Adrenal gland (tissue), 12 donors: ENCODE results near the gene DNAJB1. TPM values are rescaled to one million over a fixed set of nuclear protein-coding genes. Genes with fewer than 3 reads are reported as not detected.
A peak's percentile ranks its signal among the peaks of the same experiment; 100 is the strongest.
"Not testable (repeated sequence)": the region's sequence is repeated elsewhere in the genome, so short reads cannot be mapped to it uniquely, and the experiment has no call there.

Source experiments
- DNase-seq, 7 donors: peaks; one replicate each; pipeline ENCODE4 v3.0.0-alpha.2; 2019 to 2020
- H3K27ac ChIP-seq, 5 donors: fragments of 200-600 bp; sonication (generic) in 4 of 5; 1 replicate in 3 of 5; 2 replicates in 2 of 5; pipeline versions ENCODE4 v1.5.1 to v1.8.0; 2016 to 2020; ENCODE audit warnings: mild to moderate bottlenecking in 1 of 5
- H3K27me3 ChIP-seq: fragments of 200-600 bp; 2 replicates; pipeline ENCODE4 v1.8.0; 2021
- H3K36me3 ChIP-seq, 2 donors: fragments of 200-600 bp; replicated peaks in 1 of 2; 1 replicate in 1 of 2; 2 replicates in 1 of 2; pipeline versions ENCODE4 v1.5.1 to v1.8.0; 2018 to 2022
- H3K4me1 ChIP-seq, 2 donors: fragments of 200-600 bp; replicated peaks in 1 of 2; 1 replicate in 1 of 2; 2 replicates in 1 of 2; pipeline versions ENCODE4 v1.5.1 to v1.8.0; 2018 to 2021
- H3K4me3 ChIP-seq, 4 donors: fragments of 200-600 bp; sonication (generic) in 3 of 4; one replicate each; pipeline ENCODE4 v1.5.1; 2016 to 2018
- H3K9me3 ChIP-seq, 3 donors: fragments of 200-600 bp; sonication (generic) in 1 of 3; replicated peaks in 1 of 3; 1 replicate in 2 of 3; 2 replicates in 1 of 3; pipeline versions ENCODE4 v1.5.1 to v1.8.0; 2016 to 2021
- POLR2A ChIP-seq, 2 donors: fragments of 450-650 bp; IDR thresholded peaks; one replicate each; pipeline ENCODE4 v1.6.1; 2017; ENCODE audit warnings: antibody characterized with exemption in 2 of 2, mild to moderate bottlenecking in 2 of 2, moderate library complexity in 1 of 2
- WGBS, 4 donors: extraction: QIAGEN DNeasy Blood & Tissue Kit in 2 of 4; methylation state at CpG; one replicate each; pipeline versions ENCODE4 v1.1.5 to v1.1.7; 2013 to 2017; 5-methylcytosine and 5-hydroxymethylcytosine counted together
- intact Hi-C, 2 donors: fragments of 100-400 bp; cut with DNase I; formaldehyde crosslinking; loops; one replicate each; pipeline versions ENCODE4 v1.14.1 to v1.15.0; 2022 to 2023
- polyA plus RNA-seq, 3 donors: library from polyadenylated mRNA; stranded (reverse); fragments of 200-250 nt in 2 of 3; fragments of 350-450 nt in 1 of 3; fragmentation: Illumina TruSeq in 1 of 3; extraction: RNeasy Lipid Tissue Mini Kit (QIAGEN cat#74804) in 1 of 3; gene quantifications; one replicate each; pipeline ENCODE4 v1.2.3, GENCODE V29; 2013 to 2014
- total RNA-seq, 9 donors: library from RNA; depleted of rRNA in 4 of 9; stranded (reverse); fragments of >200 nt in 4 of 9; fragments of 120-200 nt in 1 of 9; fragmentation: NEBNext Ultra II Directional in 1 of 9; extraction: Animal tissue kit (Norgen Biotek cat#: 25700) in 1 of 9; gene quantifications; one replicate each; pipeline versions ENCODE4 v1.1.0 to v1.2.4, GENCODE V29; 2013 to 2023
- TF ChIP-seq, protein P1 (sequence below), 6 experiments: fragments of 450-650 bp in 4 of 6; fragments of 200-600 bp in 2 of 6; sonication (generic) in 1 of 6; IDR thresholded peaks; 1 replicate in 5 of 6; 2 replicates in 1 of 6; pipeline versions ENCODE4 v1.5.1 to v1.8.0; 2016 to 2021; ENCODE audit warnings: antibody characterized with exemption in 6 of 6, mild to moderate bottlenecking in 2 of 6, moderate library complexity in 1 of 6
- donor health status: healthy with polysubstance abuse.
- donor health status: Bipolar disorder and iron deficiency.
- donor health status: DM: yes; HTN: yes; CAD: no.
- donor health status: DM: no; HTN: no; CAD: no.
- donor health status: DM: no; HTN: no; CAD: no.
- donor health status: DM: yes; HTN: yes; CAD: no.

The DNAJB1 gene
- total and polyA plus RNA-seq, 12 donors, result 42.5 to 273 (median 123) TPM

DNA sequence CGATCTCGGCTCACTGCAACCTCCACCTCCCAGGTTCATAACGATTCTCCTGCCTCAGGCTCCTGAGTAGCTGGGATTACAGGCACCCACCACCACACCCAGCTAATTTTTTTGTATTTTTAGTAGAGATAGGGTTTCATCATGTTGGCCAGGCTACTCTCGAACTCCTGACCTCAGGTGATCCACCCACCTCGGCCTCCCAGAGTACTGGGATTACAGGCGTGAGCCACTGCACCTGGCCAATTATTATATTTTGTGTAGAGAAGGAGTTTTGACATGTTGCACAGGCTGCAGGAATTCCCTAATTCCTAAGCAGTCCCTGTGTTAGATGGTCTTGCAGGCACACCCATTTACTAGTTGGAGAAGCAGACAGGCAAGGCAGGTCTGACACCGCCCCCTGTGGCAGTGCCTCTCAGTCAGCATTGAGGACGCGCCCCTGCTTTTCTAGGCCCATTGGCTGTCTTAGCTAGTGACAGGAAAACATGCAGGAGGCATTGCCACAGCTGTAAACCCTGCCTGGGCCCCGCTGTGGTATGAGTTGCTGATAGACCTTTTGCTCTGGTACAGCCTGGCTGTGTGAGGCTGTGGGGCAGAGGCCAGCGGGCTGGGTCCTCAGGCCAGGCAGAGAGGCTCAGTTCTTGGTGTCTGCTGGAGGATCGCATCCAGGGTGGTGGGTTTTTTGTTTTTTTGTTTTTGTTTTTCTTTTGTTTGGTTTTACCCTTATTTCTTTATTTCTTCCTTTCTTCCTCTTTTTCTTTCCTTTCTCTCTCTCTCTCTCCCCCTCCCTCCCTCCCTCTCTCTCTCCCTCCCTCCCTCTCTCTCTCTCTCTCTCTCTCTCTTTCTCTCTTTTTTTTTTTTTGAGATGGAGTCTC is 33.2 kb upstream of the DNAJB1 start:
- peaks cover 24 to 45% of the 10 kb centered on the region in 2 donors for H3K4me1 ChIP-seq
- H3K4me3 ChIP-seq, H3K27me3 ChIP-seq, H3K36me3 ChIP-seq, intact Hi-C loops, H3K9me3 ChIP-seq: not testable (repeated sequence)
- H3K27ac ChIP-seq, result peak overlapping the region in 4 of 5 donors; percentile 35 to 82 (median 58)
- peak in 6 of 7 donors; percentile 67 to 85 (median 74) for DNase-seq
- TF ChIP-seq, protein P1, sequence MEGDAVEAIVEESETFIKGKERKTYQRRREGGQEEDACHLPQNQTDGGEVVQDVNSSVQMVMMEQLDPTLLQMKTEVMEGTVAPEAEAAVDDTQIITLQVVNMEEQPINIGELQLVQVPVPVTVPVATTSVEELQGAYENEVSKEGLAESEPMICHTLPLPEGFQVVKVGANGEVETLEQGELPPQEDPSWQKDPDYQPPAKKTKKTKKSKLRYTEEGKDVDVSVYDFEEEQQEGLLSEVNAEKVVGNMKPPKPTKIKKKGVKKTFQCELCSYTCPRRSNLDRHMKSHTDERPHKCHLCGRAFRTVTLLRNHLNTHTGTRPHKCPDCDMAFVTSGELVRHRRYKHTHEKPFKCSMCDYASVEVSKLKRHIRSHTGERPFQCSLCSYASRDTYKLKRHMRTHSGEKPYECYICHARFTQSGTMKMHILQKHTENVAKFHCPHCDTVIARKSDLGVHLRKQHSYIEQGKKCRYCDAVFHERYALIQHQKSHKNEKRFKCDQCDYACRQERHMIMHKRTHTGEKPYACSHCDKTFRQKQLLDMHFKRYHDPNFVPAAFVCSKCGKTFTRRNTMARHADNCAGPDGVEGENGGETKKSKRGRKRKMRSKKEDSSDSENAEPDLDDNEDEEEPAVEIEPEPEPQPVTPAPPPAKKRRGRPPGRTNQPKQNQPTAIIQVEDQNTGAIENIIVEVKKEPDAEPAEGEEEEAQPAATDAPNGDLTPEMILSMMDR (IDR thresholded peaks at IDR 0.05), result peak in 5 of 6 experiments; percentile 5 to 34 (median 19)
- WGBS, 4 donors, result 53 to 62% (median 60%) methylated on average over 12 of the region's 12 CpGs

DNA sequence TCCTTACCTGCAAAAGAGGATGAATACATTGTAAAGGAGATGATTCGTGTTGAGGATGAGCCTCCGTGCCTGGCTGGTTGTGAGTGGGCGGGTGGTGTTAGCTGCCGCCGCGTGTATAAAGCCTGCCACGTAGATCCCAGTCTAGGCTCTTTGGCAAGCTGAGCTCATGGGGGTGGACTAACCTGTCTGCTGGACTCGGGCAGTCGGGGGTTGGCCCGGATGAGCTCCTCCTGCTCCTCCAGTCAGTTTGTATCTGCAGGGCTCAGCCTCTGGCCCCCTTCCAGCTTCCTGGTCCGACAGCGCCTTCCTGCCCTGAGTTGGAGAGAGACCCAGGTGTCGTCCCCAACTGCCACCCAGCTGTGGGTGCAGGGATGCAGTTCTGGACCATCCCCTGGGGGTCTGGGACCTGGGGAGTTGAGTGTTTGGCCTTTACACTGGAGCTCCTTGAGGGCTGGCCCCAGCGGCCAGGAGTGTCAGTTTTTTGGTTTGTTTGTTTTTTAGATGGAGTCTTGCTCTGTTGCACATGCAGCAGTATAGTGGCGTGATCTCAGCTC is 32.1 kb upstream of the DNAJB1 start:
- Histone ChIP-seq H3K4me1 (peaks cover 31 to 45% of the 10 kb centered on the region in 2 donors), H3K4me3 (no peak overlapping the region), H3K27me3 (no peaks in the 10 kb centered on the region), H3K27ac (peak overlapping the region in 2 of 5 donors; percentile 17 to 23), H3K9me3 (no peaks in the 10 kb centered on the region), H3K36me3 (peaks cover 0 to 9% of the 10 kb centered on the region in 2 donors)
- intact Hi-C loops, result no loop called here
- WGBS, 4 donors, result 53 to 62% (median 53%) methylated on average over 9 to 15 of the region's 15 CpGs
- peak in 6 of 7 donors; percentile 54 to 73 (median 69) for DNase-seq
- TF ChIP-seq, protein P1 (IDR thresholded peaks at IDR 0.05), result no peak
- TF ChIP-seq POLR2A (IDR thresholded peaks at IDR 0.05), result no peak

DNA sequence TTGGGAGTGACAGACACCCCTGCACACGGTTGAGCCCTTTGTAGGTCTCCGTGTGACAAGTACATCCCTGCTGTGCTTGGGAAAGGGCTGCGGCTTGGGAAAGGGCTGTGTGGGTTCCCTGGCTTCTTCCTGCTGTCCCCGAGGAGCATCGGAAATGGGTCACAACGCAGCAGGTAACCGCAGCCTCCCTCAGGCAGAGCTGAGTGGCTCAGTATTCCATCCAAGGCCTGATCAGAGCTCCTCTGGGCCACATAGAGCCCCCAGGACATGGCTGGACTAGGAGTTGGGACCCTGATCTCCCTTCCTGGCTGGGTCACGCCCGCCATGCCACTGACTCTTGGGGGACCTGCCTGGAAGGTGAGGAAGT is 27.5 kb upstream of the DNAJB1 start:
- DNase-seq, result no peak
- Histone ChIP-seq H3K4me3 (no peak overlapping the region), H3K9me3 (no peaks in the 10 kb centered on the region), H3K27ac (peak overlapping the region in 3 of 5 donors; percentile 50 to 74 (median 74)), H3K4me1 (peaks cover 19 to 28% of the 10 kb centered on the region in 2 donors), H3K27me3 (no peaks in the 10 kb centered on the region), H3K36me3 (peaks cover 0 to 9% of the 10 kb centered on the region in 2 donors)
- WGBS, 4 donors, result 51 to 92% (median 58%) methylated on average over 2 to 9 of the region's 9 CpGs
- no peak for TF ChIP-seq POLR2A (IDR thresholded peaks at IDR 0.05)
- TF ChIP-seq, protein P1 (IDR thresholded peaks at IDR 0.05), result no peak
- intact Hi-C loops, result no loop called here

DNA sequence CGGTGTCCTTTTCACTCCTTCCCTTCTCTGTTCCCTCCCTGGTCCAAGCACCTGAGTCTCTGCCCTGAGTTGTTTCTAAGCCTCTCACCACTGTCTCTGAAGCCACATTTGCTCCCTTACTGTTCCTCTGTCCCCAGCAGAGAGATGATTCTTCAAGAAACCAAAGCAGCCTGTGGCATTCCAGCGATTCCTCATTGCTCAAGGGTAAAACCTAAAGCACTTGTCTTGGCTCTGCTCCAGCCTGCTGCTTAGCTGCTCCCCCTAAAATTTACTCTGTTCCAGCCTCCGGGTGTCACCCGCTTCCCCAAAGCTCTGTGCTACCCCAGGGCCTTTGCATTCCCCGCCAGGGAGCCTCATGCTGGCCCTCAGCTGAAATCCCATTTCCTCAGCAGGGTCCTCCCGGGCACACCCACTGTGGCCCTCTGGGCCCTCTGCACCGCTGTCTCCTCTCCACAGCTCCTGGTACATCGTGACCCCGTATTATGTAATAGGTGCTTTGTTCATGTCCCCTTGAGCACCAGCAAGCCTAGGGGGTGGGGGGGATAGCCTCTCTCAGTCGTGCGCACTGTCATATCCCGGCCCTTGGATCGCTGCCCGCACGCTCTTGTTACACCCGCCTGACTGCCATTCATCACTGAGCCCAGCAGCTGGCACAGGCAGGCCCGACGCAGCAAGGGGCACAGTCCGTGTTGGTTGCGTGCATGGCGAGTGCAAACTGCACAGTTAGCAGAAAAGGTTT is 26.9 kb upstream of the DNAJB1 start:
- H3K9me3 ChIP-seq, result no peaks in the 10 kb centered on the region
- H3K27me3 ChIP-seq, result no peaks in the 10 kb centered on the region
- peak; percentile 90 to 98 (median 93) for DNase-seq
- TF ChIP-seq, protein P1 (IDR thresholded peaks at IDR 0.05), result no peak
- peak in 1 of 2 donors; percentile 37 for TF ChIP-seq POLR2A (IDR thresholded peaks at IDR 0.05)
- H3K27ac ChIP-seq, result peak overlapping the region; percentile 11 to 74 (median 50)
- H3K4me3 ChIP-seq, result no peak overlapping the region
- WGBS, 4 donors, result 48 to 60% (median 49%) methylated on average over 21 of the region's 21 CpGs
- peaks cover 16 to 23% of the 10 kb centered on the region in 2 donors for H3K4me1 ChIP-seq
- intact Hi-C loops, result no loop called here
- H3K36me3 ChIP-seq, result peaks cover 0 to 9% of the 10 kb centered on the region in 2 donors
